Bronchial epithelial cell (primary cell): Measurements from ENCODE around the gene GIT1. TPM values are rescaled to one million over a fixed set of nuclear protein-coding genes. Genes with fewer than 3 reads are reported as not detected.

ENCODE experiments used
- DNase-seq: peaks from one replicate; pipeline ENCODE4 v3.0.0-alpha.2; 2010; ENCODE audit warnings: low read depth
- FAIRE-seq: peaks from 2 replicates; lab custom pipeline; 2011; peaks lifted over from hg19 to GRCh38; lab: Jason Lieb, UNC
- H3K27me3 ChIP-seq: 2 replicates; pipeline ENCODE4 v1.5.1; 2011; ENCODE audit warnings: low read length; ENCODE audit not compliant: control insufficient read depth, insufficient read depth
- H3K36me3 ChIP-seq: 2 replicates; pipeline ENCODE4 v1.5.1; 2011; ENCODE audit warnings: low read length; ENCODE audit not compliant: control insufficient read depth, insufficient read depth
- H3K4me3 ChIP-seq: 2 replicates; pipeline ENCODE4 v1.5.1; 2011; ENCODE audit warnings: mild to moderate bottlenecking, low read depth, low read length, control low read depth
- total RNA-seq: library from RNA; depleted of rRNA; stranded (reverse); fragments of >200 nt; gene quantifications from 2 replicates; pipeline ENCODE4 v1.2.1, GENCODE V29; 2014
- TF ChIP-seq, protein P1 (sequence below): IDR thresholded peaks from 2 replicates; pipeline ENCODE4 v1.5.1; 2011; ENCODE audit warnings: mild to moderate bottlenecking, moderate library complexity, low read length, control low read depth, inconsistent platforms; ENCODE audit not compliant: insufficient read depth, severe bottlenecking

The GIT1 gene
- total RNA-seq, 1 donor from 2014 or later = 16.3 TPM

GRCh38 chr17:29593591-29594518, 4.4 kb upstream of the GIT1 start:
- no peak for FAIRE-seq
- Histone ChIP-seq H3K27me3 (no peaks in the 10 kb centered on the region), H3K36me3 (no peaks in the 10 kb centered on the region), H3K4me3 (peak overlapping the region; percentile 48)
- TF ChIP-seq, protein P1, sequence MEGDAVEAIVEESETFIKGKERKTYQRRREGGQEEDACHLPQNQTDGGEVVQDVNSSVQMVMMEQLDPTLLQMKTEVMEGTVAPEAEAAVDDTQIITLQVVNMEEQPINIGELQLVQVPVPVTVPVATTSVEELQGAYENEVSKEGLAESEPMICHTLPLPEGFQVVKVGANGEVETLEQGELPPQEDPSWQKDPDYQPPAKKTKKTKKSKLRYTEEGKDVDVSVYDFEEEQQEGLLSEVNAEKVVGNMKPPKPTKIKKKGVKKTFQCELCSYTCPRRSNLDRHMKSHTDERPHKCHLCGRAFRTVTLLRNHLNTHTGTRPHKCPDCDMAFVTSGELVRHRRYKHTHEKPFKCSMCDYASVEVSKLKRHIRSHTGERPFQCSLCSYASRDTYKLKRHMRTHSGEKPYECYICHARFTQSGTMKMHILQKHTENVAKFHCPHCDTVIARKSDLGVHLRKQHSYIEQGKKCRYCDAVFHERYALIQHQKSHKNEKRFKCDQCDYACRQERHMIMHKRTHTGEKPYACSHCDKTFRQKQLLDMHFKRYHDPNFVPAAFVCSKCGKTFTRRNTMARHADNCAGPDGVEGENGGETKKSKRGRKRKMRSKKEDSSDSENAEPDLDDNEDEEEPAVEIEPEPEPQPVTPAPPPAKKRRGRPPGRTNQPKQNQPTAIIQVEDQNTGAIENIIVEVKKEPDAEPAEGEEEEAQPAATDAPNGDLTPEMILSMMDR = peak; percentile 39
- no peak for DNase-seq

- Histone ChIP-seq H3K4me3 (peak within 1 kb of the TSS; percentile 48), H3K36me3 (no peaks in the 10 kb centered on the region), H3K27me3 (no peaks in the 10 kb centered on the region)
- TF ChIP-seq, protein P1 = no peak
- no peak for DNase-seq
- no peak for FAIRE-seq
Observed at GRCh38 chr17:29592850-29593551, 3.6 kb upstream of the GIT1 start, which contains the start of gene ANKRD13B. TSS of gene ANKRD13B (plus strand) at chr17:29593132. CDS start at chr17:29593622, 490 bp downstream.

- H3K4me3 ChIP-seq = no peak overlapping the region
- TF ChIP-seq, protein P1 = peak; percentile 90
- H3K36me3 ChIP-seq = no peaks in the 10 kb centered on the region
- peak; percentile 44 for DNase-seq
- no peaks in the 10 kb centered on the region for H3K27me3 ChIP-seq
- no peak for FAIRE-seq
Observed at GRCh38 chr17:29591737-29592608, 2.5 kb upstream of the GIT1 start.

DNA sequence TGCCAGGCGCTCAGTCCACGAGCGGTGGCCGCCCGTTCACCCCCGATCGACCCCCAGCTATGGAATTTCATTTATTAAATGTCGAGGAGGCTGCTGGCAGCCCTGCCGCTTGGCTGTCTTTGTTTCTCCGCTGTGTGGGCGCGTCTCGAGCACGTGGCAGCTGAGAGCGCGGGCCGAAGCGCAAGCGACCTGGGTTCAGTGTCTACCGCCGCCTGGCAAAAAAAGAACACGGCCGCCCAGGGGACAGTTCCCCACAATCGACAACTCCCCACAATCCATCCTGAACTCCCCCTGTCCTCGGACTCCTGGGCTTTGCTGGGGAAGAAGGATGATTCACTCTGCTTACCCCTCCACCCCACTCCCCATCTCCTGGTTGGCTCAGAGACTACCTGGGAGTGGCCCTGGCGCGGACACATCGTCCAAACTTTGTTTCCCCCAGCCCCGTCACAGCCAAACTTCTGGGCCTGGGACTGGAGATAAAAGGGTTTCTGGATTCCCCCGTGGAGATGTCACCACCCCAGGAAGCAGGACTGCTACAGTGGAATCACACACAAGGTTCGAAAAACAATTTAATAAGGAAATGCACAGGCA, 1.8 kb upstream of the GIT1 start:
- DNase-seq = peak; percentile 48

More for the DNA sequence above, 1.8 kb upstream of the GIT1 start:
- Histone ChIP-seq H3K27me3 (no peaks in the 10 kb centered on the region), H3K4me3 (no peak overlapping the region), H3K36me3 (no peaks in the 10 kb centered on the region)
- no peak for FAIRE-seq
- TF ChIP-seq, protein P1 = no peak
